Psoas muscle (tissue), 8 donors: ENCODE results near the gene MOCS1. TPM values are rescaled to one million over a fixed set of nuclear protein-coding genes. Genes with fewer than 3 reads are reported as not detected.
A peak's percentile ranks its signal among the peaks of the same experiment; 100 is the strongest.

Source experiments
- ATAC-seq, 4 donors: fragments of 200-7000 bp; cut with Tn5 transposase; one replicate each; pipeline ENCODE4 v1.9.1; 2020; ENCODE audit warnings: moderate library complexity in 3 of 4, mild to moderate bottlenecking in 2 of 4
- DNase-seq, 2 donors: peaks; one replicate each; pipeline ENCODE4 v3.0.0-alpha.2; 2020
- H3K27ac ChIP-seq: fragments of 200-600 bp; one replicate; pipeline ENCODE4 v1.8.0; 2022
- H3K27me3 ChIP-seq, 3 donors: fragments of 200-600 bp in 1 of 3; one replicate each; pipeline versions ENCODE4 v1.6.1 to v1.8.0; 2013 to 2022; ENCODE audit warnings: low read length in 2 of 3, mild to moderate bottlenecking in 2 of 3, moderate library complexity in 1 of 3; ENCODE audit not compliant: insufficient read depth in 3 of 3
- H3K36me3 ChIP-seq, 2 donors: fragments of 200-600 bp in 1 of 2; one replicate each; pipeline versions ENCODE4 v1.6.1 to v1.8.0; 2013 to 2022; ENCODE audit warnings: low read depth in 1 of 2, mild to moderate bottlenecking in 1 of 2, moderate library complexity in 1 of 2; ENCODE audit not compliant: insufficient read depth in 1 of 2
- H3K4me1 ChIP-seq: fragments of 200-600 bp; one replicate; pipeline ENCODE4 v1.8.0; 2022
- H3K4me3 ChIP-seq: fragments of 200-600 bp; one replicate; pipeline ENCODE4 v1.8.0; 2022; ENCODE audit warnings: mild to moderate bottlenecking
- H3K9me3 ChIP-seq: fragments of 200-600 bp; one replicate; pipeline ENCODE4 v1.8.0; 2022
- CTCF ChIP-seq: fragments of 200-600 bp; IDR thresholded peaks from one replicate; pipeline ENCODE4 v1.8.0; 2022; ENCODE audit warnings: antibody characterized with exemption
- WGBS, 3 donors: extraction: QIAGEN DNeasy Blood & Tissue Kit; methylation state at CpG; one replicate each; pipeline versions ENCODE4 v1.1.6 to v1.1.7; 2013; 5-methylcytosine and 5-hydroxymethylcytosine counted together
- intact Hi-C, 2 donors: fragments of 100-400 bp; cut with DNase I; formaldehyde crosslinking; loops; one replicate each; pipeline versions ENCODE4 v1.11.0 to v1.14.2; 2022
- polyA plus RNA-seq, 3 donors: library from polyadenylated mRNA; stranded (reverse); fragments of 200-250 nt; gene quantifications; one replicate each; pipeline ENCODE4 v1.2.3, GENCODE V29; 2013
- total RNA-seq, 4 donors: library from RNA; stranded (reverse); fragmentation: NEBNext Ultra II Directional in 2 of 4; extraction: Animal tissue kit (Norgen Biotek cat#: 25700) in 2 of 4; gene quantifications; one replicate each; pipeline versions ENCODE4 v1.2.1 to v1.2.4, GENCODE V29; 2021 to 2023
- donor health status: healthy with polysubstance abuse.
- donor health status: DM: no; HTN: no; CAD: no; lungs with moderate emphysema.
- donor health status: Bipolar disorder and iron deficiency.
- donor health status: healthy.
- donor health status: DM: yes; HTN: yes; CAD: no.
- donor health status: DM: no; HTN: no; CAD: no.
- donor health status: DM: no; HTN: no; CAD: no.
- donor health status: DM: yes; HTN: yes; CAD: no.

Gene MOCS1
- total and polyA plus RNA-seq, 7 donors = 17.3 to 44.2 (median 32.5) TPM

- no peaks in the 10 kb centered on the region for H3K9me3 ChIP-seq
- no peak overlapping the region for H3K27ac ChIP-seq
- DNase-seq (no peak), ATAC-seq (no peak)
- no peaks in the 10 kb centered on the region for H3K4me1 ChIP-seq
- TF ChIP-seq CTCF = no peak
- peaks cover 2 to 95% of the 10 kb centered on the region in 2 donors for H3K36me3 ChIP-seq
- intact Hi-C loops = no loop called here
- 78 to 81% (median 81%) methylated on average over 13 of the region's 13 CpGs for WGBS, 3 donors
- H3K27me3 ChIP-seq = no peaks in the 10 kb centered on the region
- H3K4me3 ChIP-seq = no peak overlapping the region
These were observed 25.3 kb downstream of the MOCS1 start for GRCh38 chr6:39908838-39909583.

- Histone ChIP-seq H3K9me3 (no peaks in the 10 kb centered on the region), H3K4me3 (no peak overlapping the region), H3K27ac (no peak overlapping the region), H3K27me3 (no peaks in the 10 kb centered on the region), H3K4me1 (no peaks in the 10 kb centered on the region), H3K36me3 (peaks cover 2 to 94% of the 10 kb centered on the region in 2 donors)
- DNase-seq (no peak), ATAC-seq (no peak)
- intact Hi-C loops = no loop called here
- WGBS, 3 donors = 93 to 95% (median 94%) methylated on average over 5 of the region's 5 CpGs
- no peak for TF ChIP-seq CTCF
These were observed 26.2 kb downstream of the MOCS1 start for GRCh38 chr6:39907871-39908575.

GRCh38 chr6:39906318-39906761 is 27.9 kb downstream of the MOCS1 start:
- TF ChIP-seq CTCF = no peak
- DNase-seq = no peak
- no peaks in the 10 kb centered on the region for H3K4me1 ChIP-seq
- H3K4me3 ChIP-seq = no peak overlapping the region
- H3K27me3 ChIP-seq = no peaks in the 10 kb centered on the region
- no peak overlapping the region for H3K27ac ChIP-seq
- no peaks in the 10 kb centered on the region for H3K9me3 ChIP-seq
- peak in 1 of 4 donors; percentile 16 for ATAC-seq
- 55 to 81% (median 61%) methylated on average over 13 of the region's 13 CpGs for WGBS, 3 donors
- peaks cover 2 to 88% of the 10 kb centered on the region in 2 donors for H3K36me3 ChIP-seq
- intact Hi-C loops = no loop called here

GRCh38 chr6:39905640-39905975 is 28.7 kb downstream of the MOCS1 start:
- no peaks in the 10 kb centered on the region for H3K9me3 ChIP-seq
- no peak for TF ChIP-seq CTCF

More at GRCh38 chr6:39905640-39905975, 28.7 kb downstream of the MOCS1 start:
- ATAC-seq (no peak), DNase-seq (no peak)
- 71% methylated on average over 4 of the region's 4 CpGs for WGBS, 3 donors
- Histone ChIP-seq H3K27me3 (no peaks in the 10 kb centered on the region), H3K36me3 (peaks cover 2 to 87% of the 10 kb centered on the region in 2 donors), H3K27ac (no peak overlapping the region), H3K4me1 (no peaks in the 10 kb centered on the region), H3K4me3 (no peak overlapping the region)
- intact Hi-C loops = no loop called here
